HEK293 (cell line): Measurements from ENCODE around the gene ZXDC.

Experiments used
- CTCF ChIA-PET: fragments of 350-600 bp; formaldehyde crosslinking; extraction: SDS; loops from one replicate; lab custom pipeline; 2021; ENCODE audit warnings: antibody characterized with exemption; lab: Yijun Ruan, JAX
- POLR2A ChIA-PET: fragments of 300-600 bp; formaldehyde crosslinking; extraction: SDS; loops from one replicate; lab custom pipeline; 2020; ENCODE audit warnings: antibody characterized with exemption, inconsistent platforms; lab: Yijun Ruan, JAX
- H3K27ac ChIP-seq: fragments of 200-500 bp; sonication (Bioruptor generic); 2 replicates; pipeline ENCODE4 v1.5.1; 2014; ENCODE audit warnings: low read depth, low read length, control low read depth, inconsistent platforms; ENCODE audit errors: extremely low read depth
- H3K36me3 ChIP-seq, 2 experiments: fragments of 200-500 bp in 1 of 2; sonication (Bioruptor generic) in 1 of 2; 1 replicate in 1 of 2; 2 replicates in 1 of 2; pipeline ENCODE4 v1.5.1; 2014 to 2017; ENCODE audit warnings: inconsistent platforms in 2 of 2, low read length in 2 of 2; ENCODE audit not compliant: control insufficient read depth in 2 of 2, insufficient read depth in 1 of 2
- H3K4me1 ChIP-seq: fragments of 200-500 bp; sonication (Bioruptor generic); 2 replicates; pipeline ENCODE4 v1.5.1; 2014; ENCODE audit warnings: mild to moderate bottlenecking, low read length, inconsistent platforms; ENCODE audit not compliant: control insufficient read depth, insufficient read depth
- H3K4me3 ChIP-seq: 2 replicates; pipeline ENCODE4 v1.5.1; 2011; ENCODE audit warnings: low read depth, mild to moderate bottlenecking, control low read depth, low read length, moderate library complexity
- H3K9me3 ChIP-seq: fragments of 200-500 bp; sonication (Bioruptor generic); 2 replicates; pipeline ENCODE4 v1.5.1; 2014; ENCODE audit warnings: low read depth, low read length, inconsistent platforms; ENCODE audit not compliant: control insufficient read depth, insufficient read depth
- KLF7 ChIP-seq: fragments of 450-650 bp; formaldehyde crosslinking; IDR thresholded peaks from 2 replicates; pipeline ENCODE4 v1.5.1; 2016; ENCODE audit warnings: missing biosample characterization, missing genetic modification characterization, borderline replicate concordance
- KLF8 ChIP-seq: fragments of 450-650 bp; formaldehyde crosslinking; IDR thresholded peaks from 2 replicates; pipeline ENCODE4 v1.5.1; 2016; ENCODE audit warnings: missing biosample characterization, missing genetic modification characterization
- PRDM1 ChIP-seq: fragments of 450-650 bp; formaldehyde crosslinking; IDR thresholded peaks from 2 replicates; pipeline ENCODE4; 2016; ENCODE audit warnings: missing biosample characterization, missing genetic modification characterization
- TSHZ1 ChIP-seq: fragments of 450-650 bp; formaldehyde crosslinking; IDR thresholded peaks from 2 replicates; pipeline ENCODE4 v1.5.1; 2016; ENCODE audit warnings: missing biosample characterization, missing genetic modification characterization, borderline replicate concordance
- ZBTB20 ChIP-seq: fragments of 450-650 bp; formaldehyde crosslinking; IDR thresholded peaks from 2 replicates; pipeline ENCODE4 v1.5.1; 2016; ENCODE audit warnings: missing biosample characterization, missing genetic modification characterization
- ZBTB26 ChIP-seq: fragments of 450-650 bp; formaldehyde crosslinking; optimal IDR thresholded peaks from 2 replicates; pipeline ENCODE3; 2016; ENCODE audit warnings: missing biosample characterization, mild to moderate bottlenecking, missing genetic modification characterization
- ZNF114 ChIP-seq: fragments of 450-650 bp; formaldehyde crosslinking; IDR thresholded peaks from 2 replicates; pipeline ENCODE4 v1.5.0; 2017; ENCODE audit warnings: missing biosample characterization, missing genetic modification characterization
- ZNF18 ChIP-seq: fragments of 450-650 bp; formaldehyde crosslinking; IDR thresholded peaks from 2 replicates; pipeline ENCODE4 v1.5.1; 2016; ENCODE audit warnings: missing biosample characterization, missing genetic modification characterization
- ZNF2 ChIP-seq: fragments of 450-650 bp; formaldehyde crosslinking; IDR thresholded peaks from 2 replicates; pipeline ENCODE4 v1.5.1; 2016; ENCODE audit warnings: missing biosample characterization, missing genetic modification characterization
- ZNF221 ChIP-seq: fragments of 450-650 bp; formaldehyde crosslinking; IDR thresholded peaks from 2 replicates; pipeline ENCODE4 v1.5.1; 2017; ENCODE audit warnings: missing biosample characterization, missing genetic modification characterization, borderline replicate concordance
- ZNF335 ChIP-seq: fragments of 450-650 bp; formaldehyde crosslinking; conservative IDR thresholded peaks from 2 replicates; pipeline ENCODE4 v1.5.1; 2016; ENCODE audit warnings: missing biosample characterization, missing genetic modification characterization
- ZNF391 ChIP-seq: fragments of 450-650 bp; formaldehyde crosslinking; IDR thresholded peaks from 2 replicates; pipeline ENCODE4 v1.5.1; 2016; ENCODE audit warnings: low read depth, missing biosample characterization, missing genetic modification characterization, borderline replicate concordance
- ZNF426 ChIP-seq: fragments of 450-650 bp; formaldehyde crosslinking; IDR thresholded peaks from 2 replicates; pipeline ENCODE4 v1.5.1; 2017; ENCODE audit warnings: missing biosample characterization, missing genetic modification characterization, mild to moderate bottlenecking, inconsistent platforms, moderate library complexity
- ZNF514 ChIP-seq: fragments of 450-650 bp; formaldehyde crosslinking; IDR thresholded peaks from 2 replicates; pipeline ENCODE4 v1.5.1; 2016; ENCODE audit warnings: missing biosample characterization, missing genetic modification characterization
- ZNF521 ChIP-seq: fragments of 450-650 bp; formaldehyde crosslinking; IDR thresholded peaks from 2 replicates; pipeline ENCODE4 v1.5.1; 2017; ENCODE audit warnings: missing biosample characterization, mild to moderate bottlenecking, missing genetic modification characterization
- ZNF629 ChIP-seq: fragments of 450-650 bp; formaldehyde crosslinking; IDR thresholded peaks from 2 replicates; pipeline ENCODE4 v1.5.1; 2017; ENCODE audit warnings: missing biosample characterization, missing genetic modification characterization
- ZNF777 ChIP-seq: fragments of 450-650 bp; formaldehyde crosslinking; IDR thresholded peaks from 2 replicates; pipeline ENCODE4 v1.5.1; 2017; ENCODE audit warnings: missing biosample characterization, missing genetic modification characterization, borderline replicate concordance
- ZNF843 ChIP-seq: fragments of 450-650 bp; formaldehyde crosslinking; IDR thresholded peaks from 2 replicates; pipeline ENCODE4 v1.5.1; 2016; ENCODE audit warnings: missing biosample characterization, missing genetic modification characterization
- ZSCAN23 ChIP-seq: fragments of 450-650 bp; formaldehyde crosslinking; IDR thresholded peaks from 2 replicates; pipeline ENCODE4 v1.5.1; 2016; ENCODE audit warnings: missing biosample characterization, missing genetic modification characterization
- TF ChIP-seq, protein P1 (sequence below): fragments of 450-650 bp; formaldehyde crosslinking; IDR thresholded peaks from 2 replicates; pipeline ENCODE4 v1.5.1; 2016; ENCODE audit warnings: missing biosample characterization, missing genetic modification characterization
- TF ChIP-seq, protein P2 (sequence below): fragments of 450-650 bp; IDR thresholded peaks from 2 replicates; pipeline ENCODE4 v1.5.1; 2018; ENCODE audit warnings: missing biosample characterization, mild to moderate bottlenecking, missing genetic modification characterization
- TF ChIP-seq, protein P3 (sequence below): fragments of 450-650 bp; formaldehyde crosslinking; IDR thresholded peaks from 2 replicates; pipeline ENCODE4 v1.5.1; 2016; ENCODE audit warnings: missing biosample characterization, missing genetic modification characterization

ZXDC gene

GRCh38 chr3:126474498-126475412 lies 936 bp downstream of the ZXDC start (continued):
- TF ChIP-seq, protein P1, sequence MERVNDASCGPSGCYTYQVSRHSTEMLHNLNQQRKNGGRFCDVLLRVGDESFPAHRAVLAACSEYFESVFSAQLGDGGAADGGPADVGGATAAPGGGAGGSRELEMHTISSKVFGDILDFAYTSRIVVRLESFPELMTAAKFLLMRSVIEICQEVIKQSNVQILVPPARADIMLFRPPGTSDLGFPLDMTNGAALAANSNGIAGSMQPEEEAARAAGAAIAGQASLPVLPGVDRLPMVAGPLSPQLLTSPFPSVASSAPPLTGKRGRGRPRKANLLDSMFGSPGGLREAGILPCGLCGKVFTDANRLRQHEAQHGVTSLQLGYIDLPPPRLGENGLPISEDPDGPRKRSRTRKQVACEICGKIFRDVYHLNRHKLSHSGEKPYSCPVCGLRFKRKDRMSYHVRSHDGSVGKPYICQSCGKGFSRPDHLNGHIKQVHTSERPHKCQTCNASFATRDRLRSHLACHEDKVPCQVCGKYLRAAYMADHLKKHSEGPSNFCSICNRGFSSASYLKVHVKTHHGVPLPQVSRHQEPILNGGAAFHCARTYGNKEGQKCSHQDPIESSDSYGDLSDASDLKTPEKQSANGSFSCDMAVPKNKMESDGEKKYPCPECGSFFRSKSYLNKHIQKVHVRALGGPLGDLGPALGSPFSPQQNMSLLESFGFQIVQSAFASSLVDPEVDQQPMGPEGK (tag by site-specific recombination), result no peak
- TF ChIP-seq ZNF391 (no peak), ZSCAN23 (tag by site-specific recombination) (no peak), KLF7 (tag by site-specific recombination) (no peak), ZBTB26 (tag by site-specific recombination) (peak; percentile 85), ZNF114 (tag by site-specific recombination) (no peak), ZNF221 (no peak), PRDM1 (tag by site-specific recombination) (no peak), ZNF335 (peak; percentile 63), ZNF843 (no peak), ZNF18 (tag by site-specific recombination) (peak; percentile 44; the same call in 1 of the 2 replicates), ZNF629 (no peak), KLF8 (tag by site-specific recombination) (no peak)
- TF ChIP-seq, protein P2, sequence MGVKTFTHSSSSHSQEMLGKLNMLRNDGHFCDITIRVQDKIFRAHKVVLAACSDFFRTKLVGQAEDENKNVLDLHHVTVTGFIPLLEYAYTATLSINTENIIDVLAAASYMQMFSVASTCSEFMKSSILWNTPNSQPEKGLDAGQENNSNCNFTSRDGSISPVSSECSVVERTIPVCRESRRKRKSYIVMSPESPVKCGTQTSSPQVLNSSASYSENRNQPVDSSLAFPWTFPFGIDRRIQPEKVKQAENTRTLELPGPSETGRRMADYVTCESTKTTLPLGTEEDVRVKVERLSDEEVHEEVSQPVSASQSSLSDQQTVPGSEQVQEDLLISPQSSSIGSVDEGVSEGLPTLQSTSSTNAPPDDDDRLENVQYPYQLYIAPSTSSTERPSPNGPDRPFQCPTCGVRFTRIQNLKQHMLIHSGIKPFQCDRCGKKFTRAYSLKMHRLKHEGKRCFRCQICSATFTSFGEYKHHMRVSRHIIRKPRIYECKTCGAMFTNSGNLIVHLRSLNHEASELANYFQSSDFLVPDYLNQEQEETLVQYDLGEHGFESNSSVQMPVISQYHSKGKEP, result no peak

DNA sequence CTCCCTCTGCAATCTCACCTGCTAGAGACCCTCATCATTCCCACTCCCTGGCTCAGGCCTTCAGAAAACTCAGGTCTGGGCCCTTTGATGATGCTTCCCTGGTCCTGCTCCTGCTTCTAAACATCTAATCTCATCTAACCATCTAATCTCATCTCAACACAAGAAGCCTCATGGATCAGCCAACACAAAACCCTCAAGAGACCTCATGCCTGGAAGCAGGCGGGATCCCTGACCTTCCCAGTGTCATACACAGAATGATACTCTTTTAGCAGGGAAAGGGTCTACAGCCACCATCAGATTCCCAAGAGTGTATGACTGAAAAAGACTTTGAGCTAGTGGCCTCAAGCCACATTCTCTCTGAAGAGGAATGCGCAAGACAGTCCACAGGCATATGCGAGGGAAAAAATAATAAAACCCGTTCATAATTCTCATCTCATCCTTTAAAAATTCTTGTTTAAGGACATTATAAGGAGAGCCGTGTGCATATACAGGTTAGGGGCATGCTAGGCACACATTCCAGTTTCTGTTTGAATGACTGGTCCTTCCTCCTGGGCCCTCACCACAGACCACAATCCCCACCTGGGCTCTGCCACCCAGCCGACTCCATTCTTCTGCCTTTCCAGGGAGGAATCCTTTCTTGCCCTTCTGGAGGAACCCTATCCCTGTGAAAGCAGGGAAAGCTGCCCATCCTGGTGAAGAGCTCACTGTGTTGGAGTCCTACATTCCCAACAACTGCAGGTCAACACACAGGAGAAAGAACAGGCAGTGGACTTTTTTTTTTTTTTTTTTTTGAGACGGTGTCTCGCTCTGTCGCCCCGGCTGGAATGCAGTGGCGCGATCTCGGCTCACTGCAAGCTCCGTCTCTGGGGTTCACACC lies 2.2 kb downstream of the ZXDC start:
- peak overlapping the region; percentile 13 for H3K4me3 ChIP-seq
- peaks cover 8% of the 10 kb centered on the region; the same call in 1 of the 2 replicates for H3K4me1 ChIP-seq
- H3K36me3 ChIP-seq, result peaks cover 8 to 36% of the 10 kb centered on the region in 2 experiments; a peak in 2 of 3 replicates
- ChIA-PET POLR2A (interaction anchor here (0.6 kb wide), 1 partner anchor 881 kb away, joined by 4 read pairs; no protein-coding TSS in a partner anchor), CTCF (interaction anchor here (0.6 kb wide), 2 partner anchors 176 to 229 kb away, joined by 3 read pairs; no protein-coding TSS in a partner anchor)
- no peak overlapping the region; the same call in 1 of the 2 replicates for H3K27ac ChIP-seq
- no peaks in the 10 kb centered on the region for H3K9me3 ChIP-seq
- no peak for TF ChIP-seq ZNF521 (tag by site-specific recombination)
- TF ChIP-seq, protein P3, sequence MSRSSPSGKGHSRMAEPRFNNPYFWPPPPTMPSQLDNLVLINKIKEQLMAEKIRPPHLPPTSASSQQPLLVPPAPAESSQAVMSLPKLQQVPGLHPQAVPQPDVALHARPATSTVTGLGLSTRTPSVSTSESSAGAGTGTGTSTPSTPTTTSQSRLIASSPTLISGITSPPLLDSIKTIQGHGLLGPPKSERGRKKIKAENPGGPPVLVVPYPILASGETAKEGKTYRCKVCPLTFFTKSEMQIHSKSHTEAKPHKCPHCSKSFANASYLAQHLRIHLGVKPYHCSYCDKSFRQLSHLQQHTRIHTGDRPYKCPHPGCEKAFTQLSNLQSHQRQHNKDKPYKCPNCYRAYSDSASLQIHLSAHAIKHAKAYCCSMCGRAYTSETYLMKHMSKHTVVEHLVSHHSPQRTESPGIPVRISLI (tag by site-specific recombination), result peak; percentile 56; the same call in 1 of the 2 replicates
- TF ChIP-seq ZNF426 (tag by site-specific recombination), result no peak
- TF ChIP-seq ZNF335, result peak; percentile 47; the same call in 1 of the 2 replicates
- no peak for TF ChIP-seq ZNF777 (tag by site-specific recombination)
- no peak for TF ChIP-seq ZNF514 (tag by site-specific recombination)
- no peak for TF ChIP-seq ZNF2
- 0 out of 2 replicates have a peak, but pooled peaks have one; percentile 24 for TF ChIP-seq ZBTB20 (tag by site-specific recombination)
- no peak for TF ChIP-seq TSHZ1 (tag by site-specific recombination)
